Adrenal gland (tissue), 5 donors: ENCODE data around the gene GPT2.

Experiments used
- POLR2A ChIP-seq, 2 donors: fragments of 450-650 bp; IDR thresholded peaks; one replicate each; pipeline ENCODE4 v1.6.1; 2017; ENCODE audit warnings: antibody characterized with exemption in 2 of 2, mild to moderate bottlenecking in 2 of 2, moderate library complexity in 1 of 2
- TF ChIP-seq, protein P1 (sequence below), 6 experiments: fragments of 450-650 bp in 4 of 6; fragments of 200-600 bp in 2 of 6; sonication (generic) in 1 of 6; IDR thresholded peaks; 1 replicate in 5 of 6; 2 replicates in 1 of 6; pipeline versions ENCODE4 v1.5.1 to v1.8.0; 2016 to 2021; ENCODE audit warnings: antibody characterized with exemption in 6 of 6, mild to moderate bottlenecking in 2 of 6, moderate library complexity in 1 of 6
- donor health status: DM: no; HTN: no; CAD: no.

DNA sequence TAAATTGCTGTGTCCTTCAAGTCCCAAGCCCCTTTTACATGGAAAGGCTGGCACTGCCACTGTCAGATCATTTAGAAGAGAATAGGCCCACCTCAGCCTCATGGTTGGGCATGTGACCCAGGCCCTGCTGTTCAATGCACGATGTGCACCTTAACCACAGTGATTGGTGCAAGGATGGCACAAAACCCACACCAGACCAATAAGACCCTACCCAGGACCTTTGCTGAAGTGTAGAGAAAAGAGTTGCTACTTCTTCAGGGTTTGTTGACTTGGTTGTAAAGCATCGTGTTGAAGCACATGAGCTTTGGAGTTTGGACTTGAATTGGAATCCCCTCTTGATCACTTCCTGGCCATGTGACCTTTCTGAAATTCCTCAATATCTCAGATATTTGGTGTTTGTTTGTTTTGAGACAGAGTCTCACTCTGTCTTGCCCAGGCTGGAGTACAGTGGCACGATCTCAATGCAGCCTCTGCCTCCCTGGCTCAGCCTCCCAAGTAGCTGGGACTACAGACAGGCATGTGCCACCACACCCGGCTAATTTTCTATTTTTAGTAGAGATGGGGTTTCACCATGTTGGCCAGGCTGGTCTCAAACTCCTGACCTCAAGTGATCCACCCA is 64.5 kb downstream of the GPT2 start:
- TF ChIP-seq, protein P1, sequence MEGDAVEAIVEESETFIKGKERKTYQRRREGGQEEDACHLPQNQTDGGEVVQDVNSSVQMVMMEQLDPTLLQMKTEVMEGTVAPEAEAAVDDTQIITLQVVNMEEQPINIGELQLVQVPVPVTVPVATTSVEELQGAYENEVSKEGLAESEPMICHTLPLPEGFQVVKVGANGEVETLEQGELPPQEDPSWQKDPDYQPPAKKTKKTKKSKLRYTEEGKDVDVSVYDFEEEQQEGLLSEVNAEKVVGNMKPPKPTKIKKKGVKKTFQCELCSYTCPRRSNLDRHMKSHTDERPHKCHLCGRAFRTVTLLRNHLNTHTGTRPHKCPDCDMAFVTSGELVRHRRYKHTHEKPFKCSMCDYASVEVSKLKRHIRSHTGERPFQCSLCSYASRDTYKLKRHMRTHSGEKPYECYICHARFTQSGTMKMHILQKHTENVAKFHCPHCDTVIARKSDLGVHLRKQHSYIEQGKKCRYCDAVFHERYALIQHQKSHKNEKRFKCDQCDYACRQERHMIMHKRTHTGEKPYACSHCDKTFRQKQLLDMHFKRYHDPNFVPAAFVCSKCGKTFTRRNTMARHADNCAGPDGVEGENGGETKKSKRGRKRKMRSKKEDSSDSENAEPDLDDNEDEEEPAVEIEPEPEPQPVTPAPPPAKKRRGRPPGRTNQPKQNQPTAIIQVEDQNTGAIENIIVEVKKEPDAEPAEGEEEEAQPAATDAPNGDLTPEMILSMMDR (IDR thresholded peaks at IDR 0.05), result no peak
- no peak for TF ChIP-seq POLR2A (IDR thresholded peaks at IDR 0.05)
